Endothelial cell of umbilical vein (primary cell): ENCODE measurements around the gene CRACR2B. TPM values are rescaled to one million over a fixed set of nuclear protein-coding genes. Genes with fewer than 3 reads are reported as not detected.
A peak's percentile ranks its signal among the peaks of the same experiment; 100 is the strongest.

Experiments used
- BruUV-seq: library from RNA; stranded (reverse); fragments of 400-500 nt; replicated peaks from 2 replicates; lab custom pipeline; 2021; lab: Mats Ljungman, UMichigan
- CTCF ChIA-PET: fragments of 300-600, 350-600 bp; sonication (Branson Sonifier 250); formaldehyde crosslinking; loops from one replicate; lab custom pipeline; 2021; ENCODE audit warnings: antibody characterized with exemption, inconsistent platforms; lab: Charles Lee
- POLR2A ChIA-PET: fragments of 300-600, 350-600 bp; sonication (Branson Sonifier 250); formaldehyde crosslinking; loops from one replicate; lab custom pipeline; 2021; ENCODE audit warnings: antibody characterized with exemption, inconsistent platforms; lab: Charles Lee
- DNase-seq: peaks from one replicate; pipeline ENCODE4 v3.0.0-alpha.2; 2011; ENCODE audit warnings: low read depth, low spot score
- FAIRE-seq: peaks from 2 replicates; lab custom pipeline; 2011; peaks lifted over from hg19 to GRCh38; lab: Jason Lieb, UNC
- H2AFZ ChIP-seq: 2 replicates; pipeline ENCODE4 v1.6.0; 2012; ENCODE audit warnings: low read depth, low read length, control low read depth, inconsistent platforms
- H3K27ac ChIP-seq: 2 replicates; pipeline ENCODE4 v1.5.1; 2011; ENCODE audit warnings: low read depth, mild to moderate bottlenecking, control low read depth, low read length, moderate library complexity; ENCODE audit not compliant: insufficient read depth
- H3K27me3 ChIP-seq, 2 experiments: 2 replicates each; pipeline versions ENCODE4 v1.6.0 to v1.6.1; 2011; ENCODE audit warnings: low read length in 2 of 2, mixed read lengths in 1 of 2; ENCODE audit not compliant: control insufficient read depth in 2 of 2, insufficient read depth in 2 of 2
- H3K36me3 ChIP-seq, 2 experiments: 2 replicates in 1 of 2; 3 replicates in 1 of 2; pipeline ENCODE4 v1.5.1; 2011; ENCODE audit warnings: low read length in 2 of 2, mild to moderate bottlenecking in 1 of 2, moderate library complexity in 1 of 2; ENCODE audit not compliant: control insufficient read depth in 2 of 2, insufficient read depth in 2 of 2; ENCODE audit errors: extremely low read depth in 1 of 2
- H3K4me1 ChIP-seq: 3 replicates; pipeline ENCODE4 v1.5.1; 2011; ENCODE audit warnings: mild to moderate bottlenecking, low read length; ENCODE audit not compliant: control insufficient read depth, insufficient read depth; ENCODE audit errors: extremely low read depth
- H3K4me2 ChIP-seq: 2 replicates; pipeline ENCODE4 v1.6.1; 2011; ENCODE audit warnings: low read length, control low read depth, mixed read lengths; ENCODE audit not compliant: insufficient read depth
- H3K4me3 ChIP-seq, 3 experiments: fragments of 200-600 bp in 1 of 3; sonication (generic), shearing (Covaris generic) in 1 of 3; replicated peaks in 1 of 3; 2 replicates each; pipeline ENCODE4 v1.5.1; 2011 to 2016; ENCODE audit warnings: control low read depth in 3 of 3, low read length in 3 of 3, mild to moderate bottlenecking in 2 of 3, inconsistent platforms in 1 of 3, low read depth in 1 of 3, moderate library complexity in 1 of 3; ENCODE audit not compliant: insufficient read depth in 1 of 3
- H3K79me2 ChIP-seq: 2 replicates; pipeline ENCODE4 v1.6.0; 2012; ENCODE audit warnings: low read length, inconsistent platforms; ENCODE audit not compliant: control insufficient read depth, insufficient read depth
- H3K9ac ChIP-seq: replicated peaks from 2 replicates; pipeline ENCODE3; 2011; ENCODE audit warnings: low read length, control low read depth; ENCODE audit not compliant: insufficient read depth; ENCODE audit errors: extremely low read depth
- H3K9me1 ChIP-seq: replicated peaks from 3 replicates; pipeline ENCODE4 v1.6.0; 2011; ENCODE audit warnings: mild to moderate bottlenecking, low read length; ENCODE audit not compliant: control insufficient read depth, insufficient read depth; ENCODE audit errors: extremely low read depth
- H3K9me3 ChIP-seq: replicated peaks from 2 replicates; pipeline ENCODE4 v1.5.1; 2012; ENCODE audit warnings: low read length, inconsistent platforms; ENCODE audit not compliant: control insufficient read depth, insufficient read depth
- H4K20me1 ChIP-seq: replicated peaks from 2 replicates; pipeline ENCODE3; 2011; ENCODE audit warnings: mild to moderate bottlenecking, low read length; ENCODE audit not compliant: control insufficient read depth, insufficient read depth; ENCODE audit errors: extremely low read depth
- CTCF ChIP-seq, 2 donors: IDR thresholded peaks; 1 replicate in 1 of 2; 2 replicates in 1 of 2; pipeline ENCODE4 v1.5.1; 2011; ENCODE audit warnings: low read length in 2 of 2, mild to moderate bottlenecking in 2 of 2, moderate library complexity in 2 of 2, control low read depth in 1 of 2, inconsistent platforms in 1 of 2, low read depth in 1 of 2; ENCODE audit not compliant: insufficient read depth in 1 of 2; ENCODE audit errors: extremely low read depth in 1 of 2
- FOS ChIP-seq: IDR thresholded peaks from 2 replicates; pipeline ENCODE4 v1.6.1; 2011; ENCODE audit warnings: mild to moderate bottlenecking, low read length, moderate library complexity, borderline replicate concordance; ENCODE audit not compliant: insufficient read depth
- POLR2AphosphoS5 ChIP-seq: IDR thresholded peaks from 2 replicates; pipeline ENCODE4 v1.6.1; 2012; ENCODE audit warnings: low read depth, mild to moderate bottlenecking, control low read depth, low read length, moderate library complexity; ENCODE audit not compliant: insufficient read depth
- dilution Hi-C: fragments of 300-500 bp; cut with MboI; formaldehyde crosslinking; loops from one replicate; pipeline ENCODE4 v1.15.0; 2019; ENCODE audit warnings: low sequenced_read_pairs; ENCODE audit not compliant: extremely low pct_ligation_motif_present
- intact Hi-C: fragments of 100-400 bp; cut with micrococcal nuclease; formaldehyde crosslinking; loops from one replicate; pipeline ENCODE4 v1.10.0; 2022
- polyA plus RNA-seq, 4 experiments: library from polyadenylated mRNA; depleted of rRNA in 3 of 4; stranded (reverse) in 3 of 4; unstranded in 1 of 4; fragments of >200 nt; gene quantifications; 2 replicates each; pipeline versions ENCODE4 v1.2.1 to v1.2.3, GENCODE V29; 2011 to 2012; ENCODE audit warnings: missing spikeins in 1 of 4
- total RNA-seq: library from RNA; stranded (reverse); gene quantifications from 2 replicates; pipeline ENCODE4 v1.2.3, GENCODE V29; 2021

The CRACR2B gene
- total and polyA plus RNA-seq, 2 donors (not counting 3 experiments of a cell fraction or from before 2014, with no cell fraction given), result 8.4 to 9.3 TPM

DNA sequence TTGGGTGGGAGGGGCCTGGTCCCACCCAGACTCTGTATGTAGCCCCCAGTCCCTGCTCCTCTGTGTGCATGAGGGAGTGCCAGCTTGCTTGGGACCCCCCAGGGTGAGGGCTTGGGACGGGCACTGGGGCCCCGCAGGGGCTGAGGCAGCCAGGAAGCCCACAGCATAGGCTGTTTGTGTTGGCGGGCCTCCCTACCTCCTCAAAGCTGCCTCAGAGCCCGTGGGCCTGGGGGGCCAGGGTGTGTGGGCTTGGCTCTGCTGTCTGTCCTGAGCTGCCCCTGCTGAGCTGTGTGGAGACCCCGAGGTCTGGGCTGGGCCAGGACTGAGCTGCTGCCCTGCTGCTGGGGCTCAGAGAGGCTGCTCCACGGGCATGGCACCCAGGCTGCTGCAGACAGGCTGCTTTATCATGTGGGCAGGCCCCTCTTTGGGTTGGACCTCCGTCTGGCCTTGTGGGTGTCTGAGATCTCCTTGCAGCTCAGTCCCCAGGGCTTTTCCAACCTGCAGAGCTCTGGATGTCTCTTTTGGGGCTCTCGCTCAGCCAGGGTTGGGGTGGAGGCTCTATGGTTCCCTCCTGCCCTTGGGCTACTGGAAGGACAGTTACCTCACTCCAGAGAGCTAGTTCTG, 18.3 kb downstream of the CRACR2B start:
- FAIRE-seq, result no peak
- POLR2A ChIA-PET, result no interaction called here
- H3K9ac ChIP-seq, result no peak overlapping the region

More for the DNA sequence above, 18.3 kb downstream of the CRACR2B start:
- BruUV-seq, result no TSS peak
- dilution Hi-C loops, result no loop called here
- Histone ChIP-seq H3K9me1 (no peaks in the 10 kb centered on the region), H3K4me2 (no peak overlapping the region), H3K4me3 (no peak overlapping the region), H3K27me3 (no peaks in the 10 kb centered on the region), H3K27ac (peak overlapping the region; percentile 83), H3K9me3 (no peaks in the 10 kb centered on the region), H3K4me1 (peaks cover 33% of the 10 kb centered on the region), H2AFZ (no peak overlapping the region), H3K79me2 (peaks cover 26% of the 10 kb centered on the region), H3K36me3 (peaks cover 0 to under 1% of the 10 kb centered on the region in 2 experiments), H4K20me1 (no peaks in the 10 kb centered on the region)
- TF ChIP-seq FOS (no peak), CTCF (IDR thresholded peaks at IDR 0.05; ENCODE audit: extremely low read depth in 1 of 2, insufficient read depth in 1 of 2, low read depth in 1 of 2, low read length in 2 of 2) (no peak), POLR2AphosphoS5 (peak; percentile 40)
- intact Hi-C loops, result loop anchor here (2.0 to 5.0 kb wide), 2 partner anchors 65 to 131 kb away; partner anchors contain the start of gene CHID1
- DNase-seq, result peak; percentile 46
- CTCF ChIA-PET, result interaction anchor here (1.2 to 3.3 kb wide), 2 partner anchors 12 to 52 kb away, joined by 3 to 19 read pairs; partner anchors contain the start of gene CD151
